Measurements from ENCODE around the gene G3BP2. TPM values are rescaled to one million over a fixed set of nuclear protein-coding genes. Genes with fewer than 3 reads are reported as not detected.
"Not testable (repeated sequence)": the region's sequence is repeated elsewhere in the genome, so short reads cannot be mapped to it uniquely, and the experiment has no call there.

The G3BP2 gene
- total RNA-seq, result 100 to 1,000 TPM; 148 to 230 TPM

GRCh38 chr4:75673027-75673958 lies at the start of gene G3BP2:
Gene G3BP2, minus strand, starts transcription at chr4:75673411. Its CDS starts 11,386 bp downstream, at chr4:75662025.
- Mint-ChIP-seq H3K9me3 (ENCODE audit: low read depth) (no peaks in the 10 kb centered on the region), H3K27me3 (no peaks in the 10 kb centered on the region), H3K36me3 (peaks cover 21% of the 10 kb centered on the region), H3K4me1 (peaks cover 41% of the 10 kb centered on the region), H3K27ac (peak within 1 kb of the TSS; percentile 96), H3K4me3 (peak within 1 kb of the TSS; percentile 96)
- DNase-seq (peak; percentile 99), ATAC-seq (peak; percentile 96)
- CTCF ChIA-PET, result interaction anchor here (1.2 to 5.2 kb wide), 5 partner anchors 10 to 54 kb away, joined by 5 to 16 read pairs (median 5); partner anchors contain the start of gene USO1

- H3K36me3 Mint-ChIP-seq, result peaks cover 20% of the 10 kb centered on the region
- H3K4me3 Mint-ChIP-seq, result no peak overlapping the region
- ATAC-seq, result no peak
- peaks cover 39% of the 10 kb centered on the region for H3K4me1 Mint-ChIP-seq
- H3K27ac Mint-ChIP-seq, result no peak overlapping the region
- H3K9me3 Mint-ChIP-seq (ENCODE audit: low read depth), result no peaks in the 10 kb centered on the region
- no peaks in the 10 kb centered on the region for H3K27me3 Mint-ChIP-seq
- CTCF ChIA-PET, result interaction anchor here (0.7 to 3.7 kb wide), 8 partner anchors 10 to 426 kb away, joined by 3 to 55 read pairs (median 10); partner anchors contain the start of genes CDKL2 and G3BP2
- DNase-seq, result no peak
Observed at GRCh38 chr4:75722417-75722816, 49.2 kb upstream of the G3BP2 start.

GRCh38 chr4:75718529-75718928 lies 45.3 kb upstream of the G3BP2 start:
- Mint-ChIP-seq H3K27me3 (no peaks in the 10 kb centered on the region), H3K27ac (no peak overlapping the region), H3K36me3 (peaks cover 9% of the 10 kb centered on the region), H3K4me1 (peaks cover 28% of the 10 kb centered on the region), H3K4me3 (no peak overlapping the region), H3K9me3 (ENCODE audit: low read depth) (no peaks in the 10 kb centered on the region)
- CTCF ChIA-PET, result no interaction called here
- ATAC-seq (no peak), DNase-seq (no peak)

- Mint-ChIP-seq H3K4me3 (no peak overlapping the region), H3K9me3 (ENCODE audit: low read depth) (no peaks in the 10 kb centered on the region), H3K27me3 (no peaks in the 10 kb centered on the region), H3K36me3 (peaks cover 9% of the 10 kb centered on the region), H3K4me1 (peaks cover 18% of the 10 kb centered on the region), H3K27ac (no peak overlapping the region)
- CTCF ChIA-PET, result no interaction called here
- DNase-seq (no peak), ATAC-seq (no peak)
Observed at GRCh38 chr4:75717408-75717807, 44.2 kb upstream of the G3BP2 start.

- not testable (repeated sequence) for H3K36me3 Mint-ChIP-seq; H3K4me3 Mint-ChIP-seq; ATAC-seq; H3K4me1 Mint-ChIP-seq; H3K9me3 Mint-ChIP-seq (ENCODE audit: low read depth); H3K27me3 Mint-ChIP-seq; H3K27ac Mint-ChIP-seq; DNase-seq
- CTCF ChIA-PET, result interaction anchor here (1.0 to 2.0 kb wide), 3 partner anchors 8 to 60 kb away, joined by 3 to 18 read pairs (median 3); partner anchors contain the start of gene USO1
Observed at GRCh38 chr4:75716054-75716453, 42.8 kb upstream of the G3BP2 start.

GRCh38 chr4:75715105-75715799 lies 42.0 kb upstream of the G3BP2 start:
- Mint-ChIP-seq H3K4me3 (no peak overlapping the region), H3K4me1 (peaks cover 9% of the 10 kb centered on the region), H3K27me3 (no peaks in the 10 kb centered on the region), H3K9me3 (ENCODE audit: low read depth) (no peaks in the 10 kb centered on the region), H3K36me3 (peaks cover 9% of the 10 kb centered on the region), H3K27ac (no peak overlapping the region)
- ATAC-seq (peak; percentile 51), DNase-seq (no peak)
- CTCF ChIA-PET, result interaction anchor here (0.7 to 2.0 kb wide), 4 partner anchors 9 to 59 kb away, joined by 3 to 18 read pairs (median 3); partner anchors contain the start of gene USO1

GRCh38 chr4:75714704-75715103 lies 41.5 kb upstream of the G3BP2 start:
- H3K4me3 Mint-ChIP-seq, result no peak overlapping the region
- H3K27me3 Mint-ChIP-seq, result no peaks in the 10 kb centered on the region
- H3K36me3 Mint-ChIP-seq, result peaks cover 9% of the 10 kb centered on the region
- peaks cover 10% of the 10 kb centered on the region for H3K4me1 Mint-ChIP-seq
- no peak for DNase-seq
- ATAC-seq, result no peak
- H3K9me3 Mint-ChIP-seq (ENCODE audit: low read depth), result no peaks in the 10 kb centered on the region
- CTCF ChIA-PET, result interaction anchor here (1.4 to 2.0 kb wide), 2 partner anchors 10 to 58 kb away, joined by 3 to 18 read pairs; partner anchors contain the start of gene USO1
- no peak overlapping the region for H3K27ac Mint-ChIP-seq

- H3K4me3 Mint-ChIP-seq, result no peak overlapping the region
- CTCF ChIA-PET, result interaction anchor here (6.3 kb wide), 1 partner anchor 10 kb away, joined by 55 read pairs; the partner anchor contains the start of gene USO1
- no peak overlapping the region for H3K27ac Mint-ChIP-seq
- no peaks in the 10 kb centered on the region for H3K9me3 Mint-ChIP-seq (ENCODE audit: low read depth)
- peaks cover 7% of the 10 kb centered on the region for H3K36me3 Mint-ChIP-seq
- no peak for DNase-seq
- no peaks in the 10 kb centered on the region for H3K27me3 Mint-ChIP-seq
- ATAC-seq, result no peak
- peaks cover 14% of the 10 kb centered on the region for H3K4me1 Mint-ChIP-seq
Observed at GRCh38 chr4:75714011-75714410, 40.8 kb upstream of the G3BP2 start.

GRCh38 chr4:75710246-75710645 lies 37.0 kb upstream of the G3BP2 start:
- H3K36me3 Mint-ChIP-seq, result no peaks in the 10 kb centered on the region
- no peak overlapping the region for H3K4me3 Mint-ChIP-seq
- peaks cover 18% of the 10 kb centered on the region for H3K4me1 Mint-ChIP-seq
- no peaks in the 10 kb centered on the region for H3K27me3 Mint-ChIP-seq
- no peak overlapping the region for H3K27ac Mint-ChIP-seq
- H3K9me3 Mint-ChIP-seq (ENCODE audit: low read depth), result no peaks in the 10 kb centered on the region
- DNase-seq (no peak), ATAC-seq (no peak)
- CTCF ChIA-PET, result interaction anchor here (0.8 to 6.3 kb wide), 5 partner anchors 10 to 51 kb away, joined by 3 to 55 read pairs (median 5); partner anchors contain the start of gene USO1

GRCh38 chr4:75708218-75708691 lies 35.0 kb upstream of the G3BP2 start:
- ATAC-seq, result peak; percentile 89
- Mint-ChIP-seq H3K36me3 (no peaks in the 10 kb centered on the region), H3K27ac (no peak overlapping the region), H3K27me3 (no peaks in the 10 kb centered on the region), H3K9me3 (ENCODE audit: low read depth) (no peaks in the 10 kb centered on the region), H3K4me3 (no peak overlapping the region), H3K4me1 (peaks cover 11% of the 10 kb centered on the region)
- CTCF ChIA-PET, result interaction anchor here (0.7 to 6.3 kb wide), 8 partner anchors 10 to 140 kb away, joined by 3 to 55 read pairs (median 6); partner anchors contain the start of genes G3BP2 and USO1
- peak; percentile 62 for DNase-seq

GRCh38 chr4:75705198-75705977 lies 32.2 kb upstream of the G3BP2 start:
- DNase-seq, result no peak
- H3K9me3 Mint-ChIP-seq (ENCODE audit: low read depth), result no peaks in the 10 kb centered on the region
- H3K4me1 Mint-ChIP-seq, result peaks cover 11% of the 10 kb centered on the region
- no peak overlapping the region for H3K27ac Mint-ChIP-seq
- no peaks in the 10 kb centered on the region for H3K27me3 Mint-ChIP-seq
- no peak overlapping the region for H3K4me3 Mint-ChIP-seq
- no peaks in the 10 kb centered on the region for H3K36me3 Mint-ChIP-seq
- CTCF ChIA-PET, result interaction anchor here (0.7 to 0.8 kb wide), 2 partner anchors 10 to 1606 kb away, joined by 3 read pairs; no protein-coding TSS in a partner anchor
- ATAC-seq, result no peak

- Mint-ChIP-seq H3K36me3 (no peaks in the 10 kb centered on the region), H3K9me3 (ENCODE audit: low read depth) (no peaks in the 10 kb centered on the region), H3K4me1 (peaks cover 18% of the 10 kb centered on the region), H3K27me3 (no peaks in the 10 kb centered on the region), H3K4me3 (no peak overlapping the region), H3K27ac (no peak overlapping the region)
- no peak for ATAC-seq
- CTCF ChIA-PET, result no interaction called here
- DNase-seq, result no peak
Observed at GRCh38 chr4:75702919-75703411, 29.8 kb upstream of the G3BP2 start.

All from activated CD8-positive, alpha-beta memory T cell treated with anti-CD3 and anti-CD28 coated beads, Interleukin-2, amount 10 ng/mL, durations not matched to agents 7 days and 5 days (primary cell).